Measurements from ENCODE around the gene GPM6B. TPM values are rescaled to one million over a fixed set of nuclear protein-coding genes. Genes with fewer than 3 reads are reported as not detected.

GPM6B gene
- total and polyA plus RNA-seq, 2 experiments from 2014 or later = 82.6 to 95.4 TPM

- Histone ChIP-seq H3K4me1 (ENCODE audit: insufficient read depth) (0 out of 2 replicates have a peak, but pooled peaks cover 6% of the 10 kb centered on the region), H2AFZ (no peak overlapping the region), H3K27me3 (ENCODE audit: insufficient read depth) (no peaks in the 10 kb centered on the region), H3K36me3 (ENCODE audit: insufficient read depth) (no peaks in the 10 kb centered on the region), H3K27ac (ENCODE audit: low read depth) (no peak overlapping the region), H3K9me2 (ENCODE audit: insufficient read depth) (no peaks in the 10 kb centered on the region), H3K79me2 (replicated peaks; ENCODE audit: insufficient read depth) (peaks cover 9% of the 10 kb centered on the region; the same call in 1 of the 2 replicates), H3F3A (replicated peaks; ENCODE audit: low read depth) (no peaks in the 10 kb centered on the region), H3K4me3 (no peak overlapping the region), H3K4me2 (no peak overlapping the region), H4K20me1 (replicated peaks; ENCODE audit: insufficient read depth) (no peaks in the 10 kb centered on the region)
- peaks cover 6% of the 10 kb centered on the region for H3K27me3 Mint-ChIP-seq (ENCODE audit: insufficient read depth, low read depth, poor library complexity)
- TF ChIP-seq EZH2phosphoT487 (IDR thresholded peaks at IDR 0.05; ENCODE audit: unreplicated experiment) = no peak
- TF ChIP-seq, protein P1, sequence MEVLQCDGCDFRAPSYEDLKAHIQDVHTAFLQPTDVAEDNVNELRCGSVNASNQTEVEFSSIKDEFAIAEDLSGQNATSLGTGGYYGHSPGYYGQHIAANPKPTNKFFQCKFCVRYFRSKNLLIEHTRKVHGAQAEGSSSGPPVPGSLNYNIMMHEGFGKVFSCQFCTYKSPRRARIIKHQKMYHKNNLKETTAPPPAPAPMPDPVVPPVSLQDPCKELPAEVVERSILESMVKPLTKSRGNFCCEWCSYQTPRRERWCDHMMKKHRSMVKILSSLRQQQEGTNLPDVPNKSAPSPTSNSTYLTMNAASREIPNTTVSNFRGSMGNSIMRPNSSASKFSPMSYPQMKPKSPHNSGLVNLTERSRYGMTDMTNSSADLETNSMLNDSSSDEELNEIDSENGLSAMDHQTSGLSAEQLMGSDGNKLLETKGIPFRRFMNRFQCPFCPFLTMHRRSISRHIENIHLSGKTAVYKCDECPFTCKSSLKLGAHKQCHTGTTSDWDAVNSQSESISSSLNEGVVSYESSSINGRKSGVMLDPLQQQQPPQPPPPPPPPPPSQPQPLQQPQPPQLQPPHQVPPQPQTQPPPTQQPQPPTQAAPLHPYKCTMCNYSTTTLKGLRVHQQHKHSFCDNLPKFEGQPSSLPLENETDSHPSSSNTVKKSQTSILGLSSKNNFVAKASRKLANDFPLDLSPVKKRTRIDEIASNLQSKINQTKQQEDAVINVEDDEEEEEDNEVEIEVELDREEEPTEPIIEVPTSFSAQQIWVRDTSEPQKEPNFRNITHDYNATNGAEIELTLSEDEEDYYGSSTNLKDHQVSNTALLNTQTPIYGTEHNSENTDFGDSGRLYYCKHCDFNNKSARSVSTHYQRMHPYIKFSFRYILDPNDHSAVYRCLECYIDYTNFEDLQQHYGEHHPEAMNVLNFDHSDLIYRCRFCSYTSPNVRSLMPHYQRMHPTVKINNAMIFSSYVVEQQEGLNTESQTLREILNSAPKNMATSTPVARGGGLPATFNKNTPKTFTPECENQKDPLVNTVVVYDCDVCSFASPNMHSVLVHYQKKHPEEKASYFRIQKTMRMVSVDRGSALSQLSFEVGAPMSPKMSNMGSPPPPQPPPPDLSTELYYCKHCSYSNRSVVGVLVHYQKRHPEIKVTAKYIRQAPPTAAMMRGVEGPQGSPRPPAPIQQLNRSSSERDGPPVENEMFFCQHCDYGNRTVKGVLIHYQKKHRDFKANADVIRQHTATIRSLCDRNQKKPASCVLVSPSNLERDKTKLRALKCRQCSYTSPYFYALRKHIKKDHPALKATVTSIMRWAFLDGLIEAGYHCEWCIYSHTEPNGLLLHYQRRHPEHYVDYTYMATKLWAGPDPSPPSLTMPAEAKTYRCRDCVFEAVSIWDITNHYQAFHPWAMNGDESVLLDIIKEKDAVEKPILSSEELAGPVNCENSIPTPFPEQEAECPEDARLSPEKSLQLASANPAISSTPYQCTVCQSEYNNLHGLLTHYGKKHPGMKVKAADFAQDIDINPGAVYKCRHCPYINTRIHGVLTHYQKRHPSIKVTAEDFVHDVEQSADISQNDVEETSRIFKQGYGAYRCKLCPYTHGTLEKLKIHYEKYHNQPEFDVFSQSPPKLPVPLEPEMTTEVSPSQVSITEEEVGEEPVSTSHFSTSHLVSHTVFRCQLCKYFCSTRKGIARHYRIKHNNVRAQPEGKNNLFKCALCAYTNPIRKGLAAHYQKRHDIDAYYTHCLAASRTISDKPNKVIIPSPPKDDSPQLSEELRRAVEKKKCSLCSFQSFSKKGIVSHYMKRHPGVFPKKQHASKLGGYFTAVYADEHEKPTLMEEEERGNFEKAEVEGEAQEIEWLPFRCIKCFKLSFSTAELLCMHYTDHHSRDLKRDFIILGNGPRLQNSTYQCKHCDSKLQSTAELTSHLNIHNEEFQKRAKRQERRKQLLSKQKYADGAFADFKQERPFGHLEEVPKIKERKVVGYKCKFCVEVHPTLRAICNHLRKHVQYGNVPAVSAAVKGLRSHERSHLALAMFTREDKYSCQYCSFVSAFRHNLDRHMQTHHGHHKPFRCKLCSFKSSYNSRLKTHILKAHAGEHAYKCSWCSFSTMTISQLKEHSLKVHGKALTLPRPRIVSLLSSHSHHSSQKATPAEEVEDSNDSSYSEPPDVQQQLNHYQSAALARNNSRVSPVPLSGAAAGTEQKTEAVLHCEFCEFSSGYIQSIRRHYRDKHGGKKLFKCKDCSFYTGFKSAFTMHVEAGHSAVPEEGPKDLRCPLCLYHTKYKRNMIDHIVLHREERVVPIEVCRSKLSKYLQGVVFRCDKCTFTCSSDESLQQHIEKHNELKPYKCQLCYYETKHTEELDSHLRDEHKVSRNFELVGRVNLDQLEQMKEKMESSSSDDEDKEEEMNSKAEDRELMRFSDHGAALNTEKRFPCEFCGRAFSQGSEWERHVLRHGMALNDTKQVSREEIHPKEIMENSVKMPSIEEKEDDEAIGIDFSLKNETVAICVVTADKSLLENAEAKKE (CRISPR knock-in tag; IDR thresholded peaks at IDR 0.05) = no peak
- TF ChIP-seq NANOG (IDR thresholded peaks at IDR 0.05; ENCODE audit: borderline replicate concordance) = no peak
- no peak for TF ChIP-seq ZNF114 (CRISPR knock-in tag; IDR thresholded peaks at IDR 0.05)
- TF ChIP-seq EZH2 (IDR thresholded peaks at IDR 0.05; ENCODE audit: low read depth, unreplicated experiment) = no peak
- no peak for TF ChIP-seq STAT1 (IDR thresholded peaks at IDR 0.05; ENCODE audit: unreplicated experiment)
- TF ChIP-seq, protein P2, sequence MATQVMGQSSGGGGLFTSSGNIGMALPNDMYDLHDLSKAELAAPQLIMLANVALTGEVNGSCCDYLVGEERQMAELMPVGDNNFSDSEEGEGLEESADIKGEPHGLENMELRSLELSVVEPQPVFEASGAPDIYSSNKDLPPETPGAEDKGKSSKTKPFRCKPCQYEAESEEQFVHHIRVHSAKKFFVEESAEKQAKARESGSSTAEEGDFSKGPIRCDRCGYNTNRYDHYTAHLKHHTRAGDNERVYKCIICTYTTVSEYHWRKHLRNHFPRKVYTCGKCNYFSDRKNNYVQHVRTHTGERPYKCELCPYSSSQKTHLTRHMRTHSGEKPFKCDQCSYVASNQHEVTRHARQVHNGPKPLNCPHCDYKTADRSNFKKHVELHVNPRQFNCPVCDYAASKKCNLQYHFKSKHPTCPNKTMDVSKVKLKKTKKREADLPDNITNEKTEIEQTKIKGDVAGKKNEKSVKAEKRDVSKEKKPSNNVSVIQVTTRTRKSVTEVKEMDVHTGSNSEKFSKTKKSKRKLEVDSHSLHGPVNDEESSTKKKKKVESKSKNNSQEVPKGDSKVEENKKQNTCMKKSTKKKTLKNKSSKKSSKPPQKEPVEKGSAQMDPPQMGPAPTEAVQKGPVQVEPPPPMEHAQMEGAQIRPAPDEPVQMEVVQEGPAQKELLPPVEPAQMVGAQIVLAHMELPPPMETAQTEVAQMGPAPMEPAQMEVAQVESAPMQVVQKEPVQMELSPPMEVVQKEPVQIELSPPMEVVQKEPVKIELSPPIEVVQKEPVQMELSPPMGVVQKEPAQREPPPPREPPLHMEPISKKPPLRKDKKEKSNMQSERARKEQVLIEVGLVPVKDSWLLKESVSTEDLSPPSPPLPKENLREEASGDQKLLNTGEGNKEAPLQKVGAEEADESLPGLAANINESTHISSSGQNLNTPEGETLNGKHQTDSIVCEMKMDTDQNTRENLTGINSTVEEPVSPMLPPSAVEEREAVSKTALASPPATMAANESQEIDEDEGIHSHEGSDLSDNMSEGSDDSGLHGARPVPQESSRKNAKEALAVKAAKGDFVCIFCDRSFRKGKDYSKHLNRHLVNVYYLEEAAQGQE (IDR thresholded peaks at IDR 0.05; ENCODE audit: unreplicated experiment) = no peak
- no peak for TF ChIP-seq ZNF331 (CRISPR knock-in tag; IDR thresholded peaks at IDR 0.05; ENCODE audit: low read depth)
- no peak for TF ChIP-seq CREB1 (CRISPR knock-in tag; IDR thresholded peaks at IDR 0.05; ENCODE audit: low read depth)
- TF ChIP-seq POLR2AphosphoS5 (IDR thresholded peaks at IDR 0.05; ENCODE audit: low read depth) = no peak
- TF ChIP-seq, protein P3, sequence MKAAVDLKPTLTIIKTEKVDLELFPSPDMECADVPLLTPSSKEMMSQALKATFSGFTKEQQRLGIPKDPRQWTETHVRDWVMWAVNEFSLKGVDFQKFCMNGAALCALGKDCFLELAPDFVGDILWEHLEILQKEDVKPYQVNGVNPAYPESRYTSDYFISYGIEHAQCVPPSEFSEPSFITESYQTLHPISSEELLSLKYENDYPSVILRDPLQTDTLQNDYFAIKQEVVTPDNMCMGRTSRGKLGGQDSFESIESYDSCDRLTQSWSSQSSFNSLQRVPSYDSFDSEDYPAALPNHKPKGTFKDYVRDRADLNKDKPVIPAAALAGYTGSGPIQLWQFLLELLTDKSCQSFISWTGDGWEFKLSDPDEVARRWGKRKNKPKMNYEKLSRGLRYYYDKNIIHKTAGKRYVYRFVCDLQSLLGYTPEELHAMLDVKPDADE (IDR thresholded peaks at IDR 0.05) = no peak
- TF ChIP-seq CTCF (conservative IDR thresholded peaks at IDR 0.05; ENCODE audit: low read depth in 2 of 2) = no peak
- TF ChIP-seq JUNB (IDR thresholded peaks at IDR 0.05; ENCODE audit: unreplicated experiment) = no peak
- H3K9me3 Mint-ChIP-seq = no peaks in the 10 kb centered on the region
- no peak overlapping the region for H3K27ac Mint-ChIP-seq
- peaks cover 29% of the 10 kb centered on the region for H3K4me1 Mint-ChIP-seq
- ATAC-seq = no peak
- no peak for DNase-seq (ENCODE audit: low spot score)
- H3K4me3 Mint-ChIP-seq = no peak overlapping the region
- no peaks in the 10 kb centered on the region for H3K36me3 Mint-ChIP-seq (ENCODE audit: low read depth)
These were observed 25.7 kb downstream of the GPM6B start for GRCh38 chrX:13791145-13791544.

All from GM23338 (cell line).